Measurements from ENCODE around the gene REL. TPM values are rescaled to one million over a fixed set of nuclear protein-coding genes. Genes with fewer than 3 reads are reported as not detected.

REL gene
- total and polyA plus RNA-seq, 2 of the 13 experiments (the other 11 are each of a cell fraction or from before 2014, with no cell fraction given), result 3.7 to 7.0 TPM

DNA sequence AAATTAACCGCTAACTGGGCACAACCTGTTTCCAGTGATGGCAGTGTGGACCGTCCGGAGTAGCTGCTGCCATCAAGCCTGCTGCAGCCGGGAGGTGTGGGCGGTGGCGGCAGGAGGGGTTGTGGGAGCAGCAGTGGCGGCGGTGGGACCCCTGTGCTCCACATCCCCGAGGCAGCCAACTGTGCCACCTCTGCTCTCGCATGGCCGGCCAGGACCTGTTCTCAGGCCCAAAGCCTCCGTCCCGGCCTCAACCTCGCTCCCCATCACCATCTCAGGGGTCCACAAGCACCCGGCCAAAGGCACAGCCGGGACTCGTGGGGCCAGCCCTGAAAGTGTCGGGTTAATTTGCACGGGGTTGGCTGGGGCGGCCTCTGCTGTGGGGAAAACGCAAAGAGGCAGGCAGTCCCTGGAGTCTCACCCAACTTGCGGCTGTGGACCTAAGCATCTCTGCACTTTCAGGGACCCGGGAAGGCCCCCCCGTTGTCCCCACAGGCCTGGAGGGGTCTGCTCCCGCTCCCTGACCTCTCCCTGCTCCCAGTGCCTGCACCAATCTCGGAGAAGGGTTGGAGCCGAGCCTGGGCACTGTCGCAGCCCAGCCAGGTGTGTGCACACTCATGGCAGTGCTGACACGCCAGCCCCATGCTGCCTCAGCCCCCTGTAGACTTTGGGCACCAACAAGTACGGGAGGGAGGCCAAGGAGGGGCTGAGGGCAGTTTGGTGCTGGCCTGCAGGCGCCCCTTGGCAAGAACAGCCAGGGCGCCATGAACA lies 91.7 kb downstream of the REL start (continued):
- TF ChIP-seq, protein P1, sequence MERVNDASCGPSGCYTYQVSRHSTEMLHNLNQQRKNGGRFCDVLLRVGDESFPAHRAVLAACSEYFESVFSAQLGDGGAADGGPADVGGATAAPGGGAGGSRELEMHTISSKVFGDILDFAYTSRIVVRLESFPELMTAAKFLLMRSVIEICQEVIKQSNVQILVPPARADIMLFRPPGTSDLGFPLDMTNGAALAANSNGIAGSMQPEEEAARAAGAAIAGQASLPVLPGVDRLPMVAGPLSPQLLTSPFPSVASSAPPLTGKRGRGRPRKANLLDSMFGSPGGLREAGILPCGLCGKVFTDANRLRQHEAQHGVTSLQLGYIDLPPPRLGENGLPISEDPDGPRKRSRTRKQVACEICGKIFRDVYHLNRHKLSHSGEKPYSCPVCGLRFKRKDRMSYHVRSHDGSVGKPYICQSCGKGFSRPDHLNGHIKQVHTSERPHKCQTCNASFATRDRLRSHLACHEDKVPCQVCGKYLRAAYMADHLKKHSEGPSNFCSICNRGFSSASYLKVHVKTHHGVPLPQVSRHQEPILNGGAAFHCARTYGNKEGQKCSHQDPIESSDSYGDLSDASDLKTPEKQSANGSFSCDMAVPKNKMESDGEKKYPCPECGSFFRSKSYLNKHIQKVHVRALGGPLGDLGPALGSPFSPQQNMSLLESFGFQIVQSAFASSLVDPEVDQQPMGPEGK (CRISPR knock-in tag; IDR thresholded peaks at IDR 0.05), result no peak
- no peak for TF ChIP-seq MTA1 (CRISPR knock-in tag; IDR thresholded peaks at IDR 0.05; ENCODE audit: borderline replicate concordance)
- TF ChIP-seq STAG1 (CRISPR knock-in tag; IDR thresholded peaks at IDR 0.05), result no peak
- TF ChIP-seq ZNF615 (CRISPR knock-in tag; IDR thresholded peaks at IDR 0.05; ENCODE audit: borderline replicate concordance), result no peak
- TF ChIP-seq CREB1 (IDR thresholded peaks at IDR 0.05), result no peak
- TF ChIP-seq CREB1 (CRISPR knock-in tag; IDR thresholded peaks at IDR 0.05), result no peak
- no peak for TF ChIP-seq ZBTB38 (CRISPR knock-in tag; IDR thresholded peaks at IDR 0.05)
- 0 out of 2 replicates have a peak, but pooled peaks have one; percentile 24 for TF ChIP-seq HOXA7 (CRISPR knock-in tag; IDR thresholded peaks at IDR 0.05)

DNA sequence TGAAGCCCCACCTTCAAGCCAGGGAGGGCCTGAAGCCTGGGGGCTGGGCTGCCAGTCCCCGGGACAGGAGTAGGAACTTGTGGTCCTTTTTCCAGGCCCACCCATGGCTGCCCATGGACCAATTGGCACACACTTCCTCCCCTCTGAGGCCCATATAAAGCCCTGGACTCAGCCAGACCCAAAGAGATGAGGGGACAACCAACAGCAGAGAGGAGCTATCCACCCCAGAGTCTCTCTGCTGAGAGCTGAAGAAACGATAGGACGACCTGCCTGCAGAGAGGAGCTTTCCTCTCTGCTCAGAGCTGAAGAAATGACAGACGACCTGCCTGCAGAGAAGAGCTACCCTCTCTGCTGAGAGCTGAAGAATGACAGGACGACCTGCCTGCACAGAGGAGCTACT lies 92.3 kb downstream of the REL start:
- H3K36me3 ChIP-seq (replicated peaks in 1 of 2; ENCODE audit: control insufficient read depth in 1 of 2, insufficient read depth in 2 of 2, low read length in 2 of 2), result peaks cover 12 to 41% of the 10 kb centered on the region in 2 experiments
- H3K27ac ChIP-seq (ENCODE audit: extremely low read length, insufficient read depth, low read length), result no peak overlapping the region
- WGBS (ENCODE audit: low lambda C conversion rate), result 100% methylated on average over 5 of the region's 5 CpGs
- ChIA-PET CTCF (ENCODE audit: low intra/inter-chr PET ratio, low total read pairs) (no interaction called here), POLR2A (no interaction called here)
- no peak overlapping the region for H3K9ac ChIP-seq (ENCODE audit: insufficient read depth, low read depth, low read length)
- H4K20me1 ChIP-seq (ENCODE audit: insufficient read depth, low read length), result no peaks in the 10 kb centered on the region
- H3K4me1 ChIP-seq (ENCODE audit: insufficient read depth, low read length), result peaks cover 11% of the 10 kb centered on the region; the same call in 1 of the 2 replicates
- no peak for FAIRE-seq
- H3K79me2 ChIP-seq (ENCODE audit: insufficient read depth, low read length), result no peaks in the 10 kb centered on the region
- in situ Hi-C loops (cut with HindIII; ENCODE audit: extremely low pct_ligation_motif_present, low pct_unique_long_range_greater_than_20kb), result no loop called here
- intact Hi-C loops (cut with micrococcal nuclease; ENCODE audit: unreplicated experiment), result no loop called here
- H2AFZ ChIP-seq (ENCODE audit: low read length), result no peak overlapping the region
- H3K9me3 ChIP-seq (ENCODE audit: low read length), result no peaks in the 10 kb centered on the region
- peak; percentile 22; the same call in 2 of the 3 replicates for ATAC-seq
- no peak overlapping the region for H3K4me3 ChIP-seq (replicated peaks in 1 of 3; ENCODE audit: insufficient read depth in 1 of 3, low read depth in 2 of 3, low read length in 3 of 3)
- no TSS peak for BruUV-seq (replicated peaks)
- no peaks in the 10 kb centered on the region for H3K27me3 ChIP-seq (ENCODE audit: control insufficient read depth in 1 of 2, insufficient read depth in 2 of 2, low read length in 2 of 2)
- no peak for DNase-seq (ENCODE audit: low spot score)
- no peak overlapping the region for H3K4me2 ChIP-seq (ENCODE audit: low read depth, low read length)
- TF ChIP-seq, protein P2, sequence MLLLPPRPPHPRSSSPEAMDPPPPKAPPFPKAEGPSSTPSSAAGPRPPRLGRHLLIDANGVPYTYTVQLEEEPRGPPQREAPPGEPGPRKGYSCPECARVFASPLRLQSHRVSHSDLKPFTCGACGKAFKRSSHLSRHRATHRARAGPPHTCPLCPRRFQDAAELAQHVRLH (CRISPR knock-in tag; IDR thresholded peaks at IDR 0.05; ENCODE audit: borderline replicate concordance, low read depth), result no peak
- no peak for TF ChIP-seq KMT2B (CRISPR knock-in tag; IDR thresholded peaks at IDR 0.05)
- no peak for TF ChIP-seq HHEX (CRISPR knock-in tag; IDR thresholded peaks at IDR 0.05)
- no peak for TF ChIP-seq SETDB1 (CRISPR knock-in tag; IDR thresholded peaks at IDR 0.05; ENCODE audit: borderline replicate concordance)
- no peak for TF ChIP-seq ATF7-NPFF (CRISPR knock-in tag; IDR thresholded peaks at IDR 0.05; ENCODE audit: low read depth)
- no peak for TF ChIP-seq ZNF441 (CRISPR knock-in tag; IDR thresholded peaks at IDR 0.05; ENCODE audit: borderline replicate concordance)
- TF ChIP-seq, protein P3, sequence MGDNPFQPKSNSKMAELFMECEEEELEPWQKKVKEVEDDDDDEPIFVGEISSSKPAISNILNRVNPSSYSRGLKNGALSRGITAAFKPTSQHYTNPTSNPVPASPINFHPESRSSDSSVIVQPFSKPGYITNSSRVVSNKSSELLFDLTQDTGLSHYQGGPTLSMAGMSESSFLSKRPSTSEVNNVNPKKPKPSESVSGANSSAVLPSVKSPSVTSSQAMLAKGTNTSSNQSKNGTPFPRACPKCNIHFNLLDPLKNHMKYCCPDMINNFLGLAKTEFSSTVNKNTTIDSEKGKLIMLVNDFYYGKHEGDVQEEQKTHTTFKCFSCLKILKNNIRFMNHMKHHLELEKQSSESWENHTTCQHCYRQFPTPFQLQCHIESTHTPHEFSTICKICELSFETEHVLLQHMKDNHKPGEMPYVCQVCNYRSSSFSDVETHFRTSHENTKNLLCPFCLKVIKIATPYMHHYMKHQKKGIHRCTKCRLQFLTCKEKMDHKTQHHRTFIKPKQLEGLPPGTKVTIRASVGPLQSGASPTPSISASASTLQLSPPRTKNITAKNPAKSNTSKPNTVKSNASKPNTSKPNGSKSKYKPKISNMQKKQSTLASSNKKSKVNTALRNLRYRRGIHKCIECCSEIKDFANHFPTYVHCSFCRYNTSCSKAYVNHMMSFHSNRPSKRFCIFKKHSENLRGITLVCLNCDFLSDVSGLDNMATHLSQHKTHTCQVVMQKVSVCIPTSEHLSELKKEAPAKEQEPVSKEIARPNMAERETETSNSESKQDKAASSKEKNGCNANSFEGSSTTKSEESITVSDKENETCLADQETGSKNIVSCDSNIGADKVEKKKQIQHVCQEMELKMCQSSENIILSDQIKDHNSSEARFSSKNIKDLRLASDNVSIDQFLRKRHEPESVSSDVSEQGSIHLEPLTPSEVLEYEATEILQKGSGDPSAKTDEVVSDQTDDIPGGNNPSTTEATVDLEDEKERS (CRISPR knock-in tag; IDR thresholded peaks at IDR 0.05), result no peak
- no peak for TF ChIP-seq ZNF616 (CRISPR knock-in tag; IDR thresholded peaks at IDR 0.05; ENCODE audit: low read depth)
- no peak for TF ChIP-seq ZNF839 (CRISPR knock-in tag; IDR thresholded peaks at IDR 0.05; ENCODE audit: borderline replicate concordance)
- no peak for TF ChIP-seq ZNF260 (CRISPR knock-in tag; IDR thresholded peaks at IDR 0.05; ENCODE audit: borderline replicate concordance, low read depth)
- TF ChIP-seq SYNCRIP (IDR thresholded peaks at IDR 0.05; ENCODE audit: insufficient read depth, low read depth, low read length), result no peak
